ENCODE measurements around the gene FTSJ3.

The FTSJ3 gene

GRCh38 chr17:63842540-63843386, 15.3 kb upstream of the FTSJ3 start, which contains the start of gene SMARCD2:
Gene SMARCD2, minus strand, starts transcription at chr17:63842685. Its CDS starts 11 bp downstream, at chr17:63842674.
- Histone ChIP-seq H3K4me1 (ENCODE audit: control insufficient read depth, insufficient read depth, low read length) (peaks cover 29% of the 10 kb centered on the region), H3K4me3 (ENCODE audit: low read depth, low read length) (peak within 1 kb of the TSS; percentile 83), H3K9me3 (ENCODE audit: control insufficient read depth, insufficient read depth, low read length) (no peaks in the 10 kb centered on the region), H3K27me3 (ENCODE audit: control insufficient read depth, insufficient read depth, low read length) (peaks cover 14% of the 10 kb centered on the region), H3K27ac (ENCODE audit: low read depth, low read length) (peak within 1 kb of the TSS; percentile 85), H3K9ac (ENCODE audit: low read depth, low read length) (peak within 1 kb of the TSS; percentile 62), H3K36me3 (ENCODE audit: control insufficient read depth, insufficient read depth, low read length) (no peaks in the 10 kb centered on the region)

- H3K9me3 ChIP-seq (ENCODE audit: control insufficient read depth, insufficient read depth, low read length): no peaks in the 10 kb centered on the region
- H3K4me1 ChIP-seq (ENCODE audit: control insufficient read depth, insufficient read depth, low read length): peaks cover 29% of the 10 kb centered on the region
- peak overlapping the region; percentile 62 for H3K9ac ChIP-seq (ENCODE audit: low read depth, low read length)
- peak overlapping the region; percentile 83 for H3K4me3 ChIP-seq (ENCODE audit: low read depth, low read length)
- peaks cover 8% of the 10 kb centered on the region for H3K27me3 ChIP-seq (ENCODE audit: control insufficient read depth, insufficient read depth, low read length)
- H3K36me3 ChIP-seq (ENCODE audit: control insufficient read depth, insufficient read depth, low read length): peaks cover 2% of the 10 kb centered on the region; the same call in 1 of the 2 replicates
- peak overlapping the region; percentile 85 for H3K27ac ChIP-seq (ENCODE audit: low read depth, low read length)
Measured at GRCh38 chr17:63842173-63842539, 14.7 kb upstream of the FTSJ3 start.

- Histone ChIP-seq H3K27ac (ENCODE audit: low read depth, low read length) (peak overlapping the region; percentile 85), H3K36me3 (ENCODE audit: control insufficient read depth, insufficient read depth, low read length) (peaks cover 8% of the 10 kb centered on the region; the same call in 1 of the 2 replicates)
Measured at GRCh38 chr17:63841350-63842172, 14.1 kb upstream of the FTSJ3 start.

GRCh38 chr17:63840591-63841349, 13.3 kb upstream of the FTSJ3 start:
- Histone ChIP-seq H3K4me1 (ENCODE audit: control insufficient read depth, insufficient read depth, low read length) (peaks cover 29% of the 10 kb centered on the region), H3K9ac (ENCODE audit: low read depth, low read length) (no peak overlapping the region), H3K27ac (ENCODE audit: low read depth, low read length) (no peak overlapping the region), H3K4me3 (ENCODE audit: low read depth, low read length) (peak overlapping the region; percentile 83), H3K9me3 (ENCODE audit: control insufficient read depth, insufficient read depth, low read length) (no peaks in the 10 kb centered on the region), H3K27me3 (ENCODE audit: control insufficient read depth, insufficient read depth, low read length) (no peaks in the 10 kb centered on the region), H3K36me3 (ENCODE audit: control insufficient read depth, insufficient read depth, low read length) (peaks cover 16% of the 10 kb centered on the region)

More at GRCh38 chr17:63841350-63842172, 14.1 kb upstream of the FTSJ3 start:
- Histone ChIP-seq H3K9me3 (ENCODE audit: control insufficient read depth, insufficient read depth, low read length) (no peaks in the 10 kb centered on the region), H3K4me3 (ENCODE audit: low read depth, low read length) (peak overlapping the region; percentile 83), H3K27me3 (ENCODE audit: control insufficient read depth, insufficient read depth, low read length) (peaks cover 3% of the 10 kb centered on the region), H3K9ac (ENCODE audit: low read depth, low read length) (peak overlapping the region; percentile 62), H3K4me1 (ENCODE audit: control insufficient read depth, insufficient read depth, low read length) (peaks cover 29% of the 10 kb centered on the region)

GRCh38 chr17:63838631-63839171, 11.2 kb upstream of the FTSJ3 start:
- no peaks in the 10 kb centered on the region for H3K9me3 ChIP-seq (ENCODE audit: control insufficient read depth, insufficient read depth, low read length)
- H3K27ac ChIP-seq (ENCODE audit: low read depth, low read length): peak overlapping the region; percentile 80
- H3K27me3 ChIP-seq (ENCODE audit: control insufficient read depth, insufficient read depth, low read length): no peaks in the 10 kb centered on the region
- no peak overlapping the region for H3K9ac ChIP-seq (ENCODE audit: low read depth, low read length)
- peaks cover 29% of the 10 kb centered on the region for H3K4me1 ChIP-seq (ENCODE audit: control insufficient read depth, insufficient read depth, low read length)
- H3K4me3 ChIP-seq (ENCODE audit: low read depth, low read length): peak overlapping the region; percentile 7; the same call in 1 of the 2 replicates
- peaks cover 35% of the 10 kb centered on the region for H3K36me3 ChIP-seq (ENCODE audit: control insufficient read depth, insufficient read depth, low read length)

- Histone ChIP-seq H3K4me3 (ENCODE audit: low read depth, low read length) (no peak overlapping the region), H3K9ac (ENCODE audit: low read depth, low read length) (no peak overlapping the region), H3K9me3 (ENCODE audit: control insufficient read depth, insufficient read depth, low read length) (no peaks in the 10 kb centered on the region), H3K4me1 (ENCODE audit: control insufficient read depth, insufficient read depth, low read length) (peaks cover 29% of the 10 kb centered on the region), H3K36me3 (ENCODE audit: control insufficient read depth, insufficient read depth, low read length) (peaks cover 41% of the 10 kb centered on the region), H3K27me3 (ENCODE audit: control insufficient read depth, insufficient read depth, low read length) (no peaks in the 10 kb centered on the region), H3K27ac (ENCODE audit: low read depth, low read length) (peak overlapping the region; percentile 31)
Measured at GRCh38 chr17:63837962-63838600, 10.6 kb upstream of the FTSJ3 start.

- Histone ChIP-seq H3K36me3 (ENCODE audit: control insufficient read depth, insufficient read depth, low read length) (peaks cover 47% of the 10 kb centered on the region), H3K27me3 (ENCODE audit: control insufficient read depth, insufficient read depth, low read length) (no peaks in the 10 kb centered on the region)
Measured at GRCh38 chr17:63837480-63837879, 10.0 kb upstream of the FTSJ3 start.

GRCh38 chr17:63836811-63837210, 9.3 kb upstream of the FTSJ3 start:
- H3K9me3 ChIP-seq (ENCODE audit: control insufficient read depth, insufficient read depth, low read length): no peaks in the 10 kb centered on the region
- H3K27ac ChIP-seq (ENCODE audit: low read depth, low read length): no peak overlapping the region
- H3K4me3 ChIP-seq (ENCODE audit: low read depth, low read length): no peak overlapping the region
- peaks cover 54% of the 10 kb centered on the region for H3K36me3 ChIP-seq (ENCODE audit: control insufficient read depth, insufficient read depth, low read length)
- H3K9ac ChIP-seq (ENCODE audit: low read depth, low read length): no peak overlapping the region
- H3K27me3 ChIP-seq (ENCODE audit: control insufficient read depth, insufficient read depth, low read length): no peaks in the 10 kb centered on the region
- peaks cover 29% of the 10 kb centered on the region for H3K4me1 ChIP-seq (ENCODE audit: control insufficient read depth, insufficient read depth, low read length)

More at GRCh38 chr17:63837480-63837879, 10.0 kb upstream of the FTSJ3 start:
- Histone ChIP-seq H3K9ac (ENCODE audit: low read depth, low read length) (no peak overlapping the region), H3K4me1 (ENCODE audit: control insufficient read depth, insufficient read depth, low read length) (peaks cover 29% of the 10 kb centered on the region), H3K9me3 (ENCODE audit: control insufficient read depth, insufficient read depth, low read length) (no peaks in the 10 kb centered on the region), H3K27ac (ENCODE audit: low read depth, low read length) (no peak overlapping the region), H3K4me3 (ENCODE audit: low read depth, low read length) (no peak overlapping the region)

GRCh38 chr17:63835167-63835720, 7.8 kb upstream of the FTSJ3 start:
- H3K36me3 ChIP-seq (ENCODE audit: control insufficient read depth, insufficient read depth, low read length): peaks cover 70% of the 10 kb centered on the region

More at GRCh38 chr17:63835167-63835720, 7.8 kb upstream of the FTSJ3 start:
- Histone ChIP-seq H3K27ac (ENCODE audit: low read depth, low read length) (no peak overlapping the region), H3K9me3 (ENCODE audit: control insufficient read depth, insufficient read depth, low read length) (no peaks in the 10 kb centered on the region), H3K9ac (ENCODE audit: low read depth, low read length) (no peak overlapping the region), H3K4me1 (ENCODE audit: control insufficient read depth, insufficient read depth, low read length) (peaks cover 15% of the 10 kb centered on the region), H3K4me3 (ENCODE audit: low read depth, low read length) (no peak overlapping the region), H3K27me3 (ENCODE audit: control insufficient read depth, insufficient read depth, low read length) (no peaks in the 10 kb centered on the region)

Measured in HUES48 (cell line).